Hippocampal formation (tissue), 2 donors: ENCODE data around the gene NEGR1.

Experiments used
- DNase-seq, 2 donors: peaks; one replicate each; lab custom pipeline; 2025; lab: John Stamatoyannopoulos, UW

Gene NEGR1

GRCh38 chr1:72119491-72119890 is 162.8 kb downstream of the NEGR1 start:
- no peak for DNase-seq

GRCh38 chr1:72117621-72118020 is 164.7 kb downstream of the NEGR1 start:
- DNase-seq: no peak

GRCh38 chr1:72115290-72115689 is 167.0 kb downstream of the NEGR1 start:
- no peak for DNase-seq

- no peak for DNase-seq
Measured at GRCh38 chr1:72111662-72112061, 170.7 kb downstream of the NEGR1 start.

GRCh38 chr1:72109916-72110315 is 172.4 kb downstream of the NEGR1 start:
- no peak for DNase-seq

- no peak for DNase-seq
Measured at GRCh38 chr1:72105201-72105600, 177.1 kb downstream of the NEGR1 start.

GRCh38 chr1:72101840-72102632 is 180.3 kb downstream of the NEGR1 start:
- DNase-seq: no peak

GRCh38 chr1:72100771-72101170 is 181.6 kb downstream of the NEGR1 start:
- DNase-seq: no peak

GRCh38 chr1:72097851-72098570 is 184.3 kb downstream of the NEGR1 start:
- no peak for DNase-seq

- DNase-seq: no peak
Measured at GRCh38 chr1:72094209-72094608, 188.1 kb downstream of the NEGR1 start.

GRCh38 chr1:72086394-72086793 is 195.9 kb downstream of the NEGR1 start:
- no peak for DNase-seq

GRCh38 chr1:72075425-72075824 is 206.9 kb downstream of the NEGR1 start:
- DNase-seq: no peak

- no peak for DNase-seq
Measured at GRCh38 chr1:72066431-72066830, 215.9 kb downstream of the NEGR1 start.

GRCh38 chr1:72064196-72065075 is 217.9 kb downstream of the NEGR1 start:
- DNase-seq: no peak

- DNase-seq: no peak
Measured at GRCh38 chr1:72063364-72064044, 218.8 kb downstream of the NEGR1 start.

- DNase-seq: no peak
Measured at GRCh38 chr1:72062584-72062983, 219.8 kb downstream of the NEGR1 start.

GRCh38 chr1:72060466-72061245 is 221.7 kb downstream of the NEGR1 start:
- DNase-seq: no peak

- DNase-seq: no peak
Measured at GRCh38 chr1:72056516-72056915, 225.8 kb downstream of the NEGR1 start.

- DNase-seq: no peak
Measured at GRCh38 chr1:72051538-72051937, 230.8 kb downstream of the NEGR1 start.

- DNase-seq: no peak
Measured at GRCh38 chr1:72050551-72050950, 231.8 kb downstream of the NEGR1 start.

GRCh38 chr1:72037745-72038343 is 244.5 kb downstream of the NEGR1 start:
- peak in 1 of 2 donors; percentile 10 for DNase-seq
